ENCODE results near the gene GPR84. TPM values are rescaled to one million over a fixed set of nuclear protein-coding genes. Genes with fewer than 3 reads are reported as not detected.
A peak's percentile ranks its signal among the peaks of the same experiment; 100 is the strongest.

GPR84 gene
- total RNA-seq, 1 donor from 2014 or later, result not detected

DNA sequence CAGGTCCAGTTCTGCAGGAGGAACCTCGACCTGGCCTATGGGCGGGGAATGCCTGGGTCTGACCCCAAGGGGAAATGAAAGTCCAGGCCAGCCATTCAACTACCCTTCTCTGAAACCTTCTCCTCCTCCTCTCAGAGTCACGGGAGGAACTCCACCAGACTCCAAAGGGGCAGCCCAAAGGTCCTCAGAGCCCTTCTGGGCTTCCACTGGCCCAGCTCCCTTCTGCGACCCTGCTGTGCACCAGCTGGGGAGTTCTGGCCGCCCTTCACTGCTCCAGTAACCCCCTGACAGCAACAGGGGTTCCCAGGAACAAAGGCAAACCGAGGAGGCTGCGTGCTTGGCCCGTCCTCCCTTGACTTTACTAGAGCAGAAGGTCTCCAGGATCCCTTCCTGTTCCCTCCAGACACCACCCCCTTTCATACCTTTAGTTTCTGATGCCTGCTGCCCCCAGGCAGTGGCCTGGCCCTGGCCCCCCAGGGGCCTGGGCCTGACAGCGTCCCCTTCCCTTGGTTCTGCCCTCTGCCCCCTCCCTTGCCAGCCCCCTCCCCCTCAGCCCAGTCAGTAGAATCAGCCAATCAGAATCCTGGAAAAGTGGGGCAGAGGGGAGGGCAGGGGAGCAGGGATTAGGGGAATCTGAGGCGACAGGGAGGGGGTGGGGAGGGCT lies 21.1 kb upstream of the GPR84 start:
- no peak for TF ChIP-seq POLR2A (IDR thresholded peaks at IDR 0.05)
- TF ChIP-seq POLR2AphosphoS5 (IDR thresholded peaks at IDR 0.05; ENCODE audit: insufficient read depth in 1 of 2, low read depth in 1 of 2), result peak in 1 of 2 donors; percentile 46
- TF ChIP-seq, protein P1, sequence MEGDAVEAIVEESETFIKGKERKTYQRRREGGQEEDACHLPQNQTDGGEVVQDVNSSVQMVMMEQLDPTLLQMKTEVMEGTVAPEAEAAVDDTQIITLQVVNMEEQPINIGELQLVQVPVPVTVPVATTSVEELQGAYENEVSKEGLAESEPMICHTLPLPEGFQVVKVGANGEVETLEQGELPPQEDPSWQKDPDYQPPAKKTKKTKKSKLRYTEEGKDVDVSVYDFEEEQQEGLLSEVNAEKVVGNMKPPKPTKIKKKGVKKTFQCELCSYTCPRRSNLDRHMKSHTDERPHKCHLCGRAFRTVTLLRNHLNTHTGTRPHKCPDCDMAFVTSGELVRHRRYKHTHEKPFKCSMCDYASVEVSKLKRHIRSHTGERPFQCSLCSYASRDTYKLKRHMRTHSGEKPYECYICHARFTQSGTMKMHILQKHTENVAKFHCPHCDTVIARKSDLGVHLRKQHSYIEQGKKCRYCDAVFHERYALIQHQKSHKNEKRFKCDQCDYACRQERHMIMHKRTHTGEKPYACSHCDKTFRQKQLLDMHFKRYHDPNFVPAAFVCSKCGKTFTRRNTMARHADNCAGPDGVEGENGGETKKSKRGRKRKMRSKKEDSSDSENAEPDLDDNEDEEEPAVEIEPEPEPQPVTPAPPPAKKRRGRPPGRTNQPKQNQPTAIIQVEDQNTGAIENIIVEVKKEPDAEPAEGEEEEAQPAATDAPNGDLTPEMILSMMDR (IDR thresholded peaks at IDR 0.05), result no peak
- Histone ChIP-seq H3K27me3 (no peaks in the 10 kb centered on the region), H3K27ac (peak overlapping the region; percentile 93), H3K4me1 (peaks cover 67% of the 10 kb centered on the region), H3K4me3 (no peak overlapping the region), H3K9me3 (no peaks in the 10 kb centered on the region), H3K36me3 (no peaks in the 10 kb centered on the region)
- no peak for DNase-seq (ENCODE audit: extremely low spot score in 2 of 2)
- intact Hi-C loops (cut with DNase I), result no loop called here

DNA sequence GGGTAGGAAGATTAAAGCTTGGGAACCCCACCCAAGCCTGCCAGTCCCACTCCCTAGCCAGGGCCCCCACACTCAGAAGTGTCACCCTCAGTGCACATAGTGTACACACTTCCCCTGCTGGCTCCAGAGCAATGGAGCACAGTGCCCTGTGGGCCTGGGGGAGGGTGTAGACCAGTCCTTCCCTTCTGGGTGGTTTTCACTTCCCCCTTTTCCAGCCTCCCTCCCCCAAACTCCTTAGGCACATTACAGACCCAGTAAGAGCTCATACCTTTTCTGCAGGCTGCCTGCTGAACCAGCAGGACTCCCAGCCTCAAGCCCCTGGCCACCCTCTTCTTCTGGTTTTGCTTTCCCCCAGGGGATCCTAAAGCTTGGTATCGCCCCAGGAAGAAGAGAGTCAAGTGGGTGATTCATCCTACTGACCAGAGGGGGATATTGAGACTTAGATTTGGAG lies 20.3 kb upstream of the GPR84 start, which contains the start of gene ZNF385A:
Gene ZNF385A, minus strand, starts transcription at position 143 of the 451 bp plus-strand sequence. CDS start 219 bp downstream, outside the sequence.
- Histone ChIP-seq H3K36me3 (no peaks in the 10 kb centered on the region), H3K27ac (peak within 1 kb of the TSS; percentile 93), H3K4me3 (no peak within 1 kb of the TSS), H3K4me1 (peaks cover 66% of the 10 kb centered on the region), H3K9me3 (no peaks in the 10 kb centered on the region), H3K27me3 (no peaks in the 10 kb centered on the region)
- intact Hi-C loops (cut with DNase I), result no loop called here
- TF ChIP-seq, protein P1 (IDR thresholded peaks at IDR 0.05), result no peak
- TF ChIP-seq POLR2AphosphoS5 (IDR thresholded peaks at IDR 0.05; ENCODE audit: insufficient read depth in 1 of 2, low read depth in 1 of 2) (no peak), POLR2A (IDR thresholded peaks at IDR 0.05) (no peak)
- DNase-seq (ENCODE audit: extremely low spot score in 2 of 2), result no peak

DNA sequence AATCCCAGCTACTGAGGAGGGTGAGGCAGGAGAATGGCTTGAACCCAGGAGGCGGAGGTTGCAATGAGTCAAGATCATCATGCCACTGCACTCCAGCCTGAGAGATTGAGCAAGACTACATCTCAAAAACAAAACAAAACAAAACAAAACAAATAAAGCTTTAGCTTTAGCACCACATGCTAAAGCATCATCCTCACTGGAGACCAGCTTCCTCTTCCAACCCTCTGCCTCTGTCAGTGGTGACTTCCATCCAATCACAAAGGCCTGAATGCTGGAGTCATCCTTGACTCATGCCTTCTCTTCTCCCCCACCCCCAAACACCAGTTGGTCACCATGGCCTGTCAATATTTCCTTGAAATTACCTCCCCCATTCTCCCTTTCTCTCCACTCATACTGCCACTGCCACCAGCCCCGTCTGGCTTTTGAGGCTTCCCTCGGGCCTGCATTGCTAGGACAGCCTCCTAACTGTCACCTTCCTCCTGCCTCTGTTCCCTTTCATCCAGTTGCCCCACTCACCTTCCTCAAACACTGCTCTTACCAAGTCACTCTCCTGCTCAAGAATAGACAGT lies 18.8 kb upstream of the GPR84 start:
- peaks cover 62% of the 10 kb centered on the region for H3K4me1 ChIP-seq
- intact Hi-C loops (cut with DNase I), result no loop called here

DNA sequence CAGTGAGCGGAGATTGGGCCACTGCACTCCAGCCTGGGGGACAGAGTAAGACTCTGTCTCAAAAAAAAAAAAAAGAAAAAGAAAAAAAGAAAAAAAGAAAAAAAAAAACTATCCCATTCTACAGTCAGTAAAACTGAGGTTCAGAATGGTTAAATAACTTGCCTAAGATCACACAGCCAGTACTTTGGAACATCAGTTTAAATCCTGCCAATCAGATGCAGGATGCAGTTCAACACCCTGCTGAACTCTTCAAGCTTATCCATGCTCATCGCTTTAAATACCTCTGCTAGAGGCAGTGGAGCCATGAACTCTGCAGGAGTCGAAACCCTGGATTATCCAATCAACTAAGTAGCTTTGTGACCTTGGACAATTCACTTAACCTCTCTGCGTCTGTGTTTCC lies 16.9 kb upstream of the GPR84 start:
- TF ChIP-seq POLR2A (IDR thresholded peaks at IDR 0.05) (no peak), POLR2AphosphoS5 (IDR thresholded peaks at IDR 0.05; ENCODE audit: insufficient read depth in 1 of 2, low read depth in 1 of 2) (no peak)
- TF ChIP-seq, protein P1 (IDR thresholded peaks at IDR 0.05), result no peak

More for the DNA sequence above, 18.8 kb upstream of the GPR84 start:
- H3K9me3 ChIP-seq, result no peaks in the 10 kb centered on the region
- TF ChIP-seq POLR2A (IDR thresholded peaks at IDR 0.05) (peak in 1 of 2 donors; percentile 20), POLR2AphosphoS5 (IDR thresholded peaks at IDR 0.05; ENCODE audit: insufficient read depth in 1 of 2, low read depth in 1 of 2) (peak; percentile 42 to 49)
- TF ChIP-seq, protein P1 (IDR thresholded peaks at IDR 0.05), result no peak
- DNase-seq (ENCODE audit: extremely low spot score in 2 of 2), result no peak
- H3K36me3 ChIP-seq, result no peaks in the 10 kb centered on the region
- H3K4me3 ChIP-seq, result no peak overlapping the region
- peak overlapping the region; percentile 93 for H3K27ac ChIP-seq
- H3K27me3 ChIP-seq, result no peaks in the 10 kb centered on the region

More for the DNA sequence above, 16.9 kb upstream of the GPR84 start:
- no peak overlapping the region for H3K4me3 ChIP-seq
- DNase-seq (ENCODE audit: extremely low spot score in 2 of 2), result no peak
- H3K27me3 ChIP-seq, result no peaks in the 10 kb centered on the region
- H3K36me3 ChIP-seq, result no peaks in the 10 kb centered on the region
- intact Hi-C loops (cut with DNase I), result no loop called here
- H3K4me1 ChIP-seq, result peaks cover 64% of the 10 kb centered on the region
- H3K9me3 ChIP-seq, result no peaks in the 10 kb centered on the region
- peak overlapping the region; percentile 93 for H3K27ac ChIP-seq

Measured in vagina (tissue), 2 donors.